ENCODE results near the gene BCAS3.

DNA sequence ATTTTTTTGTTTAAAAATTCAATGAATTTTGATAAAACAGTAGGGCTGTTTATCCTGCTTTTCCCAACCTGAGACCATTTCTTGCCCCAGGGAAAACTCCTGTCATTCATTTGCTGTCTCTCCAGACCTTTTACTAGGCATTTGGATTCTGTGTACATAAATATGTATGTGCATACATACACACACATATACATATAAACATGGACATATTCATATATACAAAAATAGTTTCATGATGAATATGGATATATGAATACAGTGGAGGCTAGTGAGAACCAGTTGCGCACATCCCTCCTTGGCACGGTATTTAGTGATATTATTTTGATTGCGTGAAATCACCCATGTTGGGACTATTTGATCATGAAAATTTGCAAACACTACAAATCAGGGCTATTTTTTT is 269.9 kb downstream of the BCAS3 start:
- TF ChIP-seq POLR2A (IDR thresholded peaks at IDR 0.05), result no peak
- TF ChIP-seq, protein P1, sequence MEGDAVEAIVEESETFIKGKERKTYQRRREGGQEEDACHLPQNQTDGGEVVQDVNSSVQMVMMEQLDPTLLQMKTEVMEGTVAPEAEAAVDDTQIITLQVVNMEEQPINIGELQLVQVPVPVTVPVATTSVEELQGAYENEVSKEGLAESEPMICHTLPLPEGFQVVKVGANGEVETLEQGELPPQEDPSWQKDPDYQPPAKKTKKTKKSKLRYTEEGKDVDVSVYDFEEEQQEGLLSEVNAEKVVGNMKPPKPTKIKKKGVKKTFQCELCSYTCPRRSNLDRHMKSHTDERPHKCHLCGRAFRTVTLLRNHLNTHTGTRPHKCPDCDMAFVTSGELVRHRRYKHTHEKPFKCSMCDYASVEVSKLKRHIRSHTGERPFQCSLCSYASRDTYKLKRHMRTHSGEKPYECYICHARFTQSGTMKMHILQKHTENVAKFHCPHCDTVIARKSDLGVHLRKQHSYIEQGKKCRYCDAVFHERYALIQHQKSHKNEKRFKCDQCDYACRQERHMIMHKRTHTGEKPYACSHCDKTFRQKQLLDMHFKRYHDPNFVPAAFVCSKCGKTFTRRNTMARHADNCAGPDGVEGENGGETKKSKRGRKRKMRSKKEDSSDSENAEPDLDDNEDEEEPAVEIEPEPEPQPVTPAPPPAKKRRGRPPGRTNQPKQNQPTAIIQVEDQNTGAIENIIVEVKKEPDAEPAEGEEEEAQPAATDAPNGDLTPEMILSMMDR (IDR thresholded peaks at IDR 0.05), result no peak

Data from heart left ventricle (tissue), 13 donors.